Measurements from ENCODE around the gene ANTXR2. TPM values are rescaled to one million over a fixed set of nuclear protein-coding genes. Genes with fewer than 3 reads are reported as not detected.

Gene ANTXR2
- total RNA-seq, 6 experiments from 2014 or later: 24.5 to 86.0 (median 33.7) TPM

DNA sequence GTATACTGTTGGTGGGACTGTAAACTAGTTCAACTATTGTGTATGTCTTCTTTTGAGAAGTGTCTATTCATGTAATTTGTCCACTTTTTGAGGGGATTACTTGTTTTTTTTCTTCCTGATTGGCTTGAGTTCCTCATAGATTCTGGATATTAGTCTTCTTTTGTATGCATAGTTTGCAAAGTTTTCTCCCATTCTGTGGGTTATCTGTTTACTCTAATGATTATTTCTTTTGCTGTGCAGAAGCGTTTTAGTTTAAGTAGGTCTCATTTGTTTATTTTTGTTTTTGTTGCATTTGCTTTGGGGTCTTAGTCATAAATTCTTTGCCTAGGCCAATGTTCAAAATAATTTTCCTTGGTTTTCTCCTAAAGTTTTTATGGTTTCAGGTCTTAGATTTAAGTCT lies 26.6 kb upstream of the ANTXR2 start:
- 28% methylated on average over 1 of the region's 1 CpG for WGBS (ENCODE audit: insufficient coverage, low coverage, low lambda C conversion rate, missing lambda C conversion rate)
- no peak for TF ChIP-seq POLR2A (IDR thresholded peaks at IDR 0.05)
- TF ChIP-seq, protein P1, sequence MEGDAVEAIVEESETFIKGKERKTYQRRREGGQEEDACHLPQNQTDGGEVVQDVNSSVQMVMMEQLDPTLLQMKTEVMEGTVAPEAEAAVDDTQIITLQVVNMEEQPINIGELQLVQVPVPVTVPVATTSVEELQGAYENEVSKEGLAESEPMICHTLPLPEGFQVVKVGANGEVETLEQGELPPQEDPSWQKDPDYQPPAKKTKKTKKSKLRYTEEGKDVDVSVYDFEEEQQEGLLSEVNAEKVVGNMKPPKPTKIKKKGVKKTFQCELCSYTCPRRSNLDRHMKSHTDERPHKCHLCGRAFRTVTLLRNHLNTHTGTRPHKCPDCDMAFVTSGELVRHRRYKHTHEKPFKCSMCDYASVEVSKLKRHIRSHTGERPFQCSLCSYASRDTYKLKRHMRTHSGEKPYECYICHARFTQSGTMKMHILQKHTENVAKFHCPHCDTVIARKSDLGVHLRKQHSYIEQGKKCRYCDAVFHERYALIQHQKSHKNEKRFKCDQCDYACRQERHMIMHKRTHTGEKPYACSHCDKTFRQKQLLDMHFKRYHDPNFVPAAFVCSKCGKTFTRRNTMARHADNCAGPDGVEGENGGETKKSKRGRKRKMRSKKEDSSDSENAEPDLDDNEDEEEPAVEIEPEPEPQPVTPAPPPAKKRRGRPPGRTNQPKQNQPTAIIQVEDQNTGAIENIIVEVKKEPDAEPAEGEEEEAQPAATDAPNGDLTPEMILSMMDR (IDR thresholded peaks at IDR 0.05): no peak
- Histone ChIP-seq H3K4me1 (peaks cover 0 to 7% (median 0%) of the 10 kb centered on the region in 4 donors), H3K36me3 (no peaks in the 10 kb centered on the region), H3K9me3 (no peaks in the 10 kb centered on the region), H3K27me3 (no peaks in the 10 kb centered on the region), H3K4me3 (no peak overlapping the region), H3K27ac (no peak overlapping the region)
- ATAC-seq: no peak
- no peak for DNase-seq
- intact Hi-C loops (cut with DNase I): no loop called here

GRCh38 chr4:80098635-80099034 lies 25.6 kb upstream of the ANTXR2 start:
- 67% methylated on average over 1 of the region's 1 CpG for WGBS (ENCODE audit: insufficient coverage, low coverage, low lambda C conversion rate, missing lambda C conversion rate)
- no peaks in the 10 kb centered on the region for H3K27me3 ChIP-seq
- H3K4me3 ChIP-seq: no peak overlapping the region
- DNase-seq: no peak
- TF ChIP-seq POLR2A (IDR thresholded peaks at IDR 0.05): no peak
- TF ChIP-seq, protein P1 (IDR thresholded peaks at IDR 0.05): no peak
- intact Hi-C loops (cut with DNase I): no loop called here
- H3K27ac ChIP-seq: no peak overlapping the region
- ATAC-seq: no peak
- H3K9me3 ChIP-seq: no peaks in the 10 kb centered on the region
- H3K4me1 ChIP-seq: peaks cover 0 to 2% (median 0%) of the 10 kb centered on the region in 4 donors
- no peaks in the 10 kb centered on the region for H3K36me3 ChIP-seq

DNA sequence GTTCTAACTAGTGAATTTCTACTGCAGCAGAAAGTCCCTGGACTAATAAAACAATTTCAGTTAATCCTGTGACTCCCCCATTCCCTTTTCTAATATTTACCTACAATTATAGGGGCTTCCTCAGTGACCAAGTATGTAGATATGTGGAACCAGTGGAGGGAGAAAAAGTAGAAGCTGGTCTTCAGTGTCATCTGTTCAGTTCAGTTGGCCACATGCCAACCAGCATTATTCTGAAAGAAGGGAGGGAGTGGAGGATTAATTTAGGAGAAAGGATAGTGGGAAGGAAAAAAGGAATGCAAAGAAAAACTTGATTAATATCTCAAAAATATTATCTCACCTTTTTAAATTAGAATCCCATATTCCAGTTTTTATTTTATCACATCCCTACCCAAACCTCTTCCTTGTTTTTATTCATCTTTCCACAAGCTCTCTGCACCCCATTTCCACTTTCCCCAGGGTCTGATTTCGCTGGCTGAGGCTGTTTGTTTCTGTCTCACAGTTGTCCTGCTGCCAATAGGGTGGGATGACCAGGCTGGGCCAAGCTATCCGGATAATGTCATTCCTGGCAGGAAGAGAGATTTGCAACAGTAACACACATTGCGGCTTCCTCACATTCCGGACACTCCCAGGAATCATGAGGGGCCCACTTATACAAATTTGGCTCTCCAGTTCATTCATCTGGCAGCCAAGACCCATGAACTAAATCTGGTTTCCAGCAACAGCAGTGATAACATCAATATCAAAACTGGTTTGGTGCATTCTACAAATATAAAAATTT lies 24.6 kb upstream of the ANTXR2 start:
- TF ChIP-seq POLR2A (IDR thresholded peaks at IDR 0.05): no peak
- TF ChIP-seq, protein P1 (IDR thresholded peaks at IDR 0.05): no peak
- no peaks in the 10 kb centered on the region for H3K27me3 ChIP-seq
- intact Hi-C loops (cut with DNase I): no loop called here
- H3K4me1 ChIP-seq: no peaks in the 10 kb centered on the region
- no peaks in the 10 kb centered on the region for H3K9me3 ChIP-seq
- H3K27ac ChIP-seq: no peak overlapping the region
- 67% methylated on average over 4 of the region's 4 CpGs for WGBS (ENCODE audit: insufficient coverage, low coverage, low lambda C conversion rate, missing lambda C conversion rate)
- H3K36me3 ChIP-seq: no peaks in the 10 kb centered on the region
- DNase-seq (no peak), ATAC-seq (no peak)
- H3K4me3 ChIP-seq: no peak overlapping the region

- DNase-seq (no peak), ATAC-seq (no peak)
- Histone ChIP-seq H3K9me3 (no peaks in the 10 kb centered on the region), H3K4me1 (no peaks in the 10 kb centered on the region), H3K27ac (no peak overlapping the region), H3K4me3 (no peak overlapping the region), H3K27me3 (no peaks in the 10 kb centered on the region), H3K36me3 (no peaks in the 10 kb centered on the region)
- WGBS (ENCODE audit: insufficient coverage, low coverage, low lambda C conversion rate, missing lambda C conversion rate): 74% methylated on average over 4 of the region's 4 CpGs
- TF ChIP-seq, protein P1 (IDR thresholded peaks at IDR 0.05): no peak
- TF ChIP-seq POLR2A (IDR thresholded peaks at IDR 0.05): no peak
- intact Hi-C loops (cut with DNase I): no loop called here
Measured at GRCh38 chr4:80096175-80096850, 23.3 kb upstream of the ANTXR2 start.

Data from right lobe of liver (tissue), 6 donors.